AG09319 (cell line): ENCODE data around the gene NTF3.

Experiments used
- DNase-seq: peaks from one replicate; pipeline ENCODE4 v3.0.0-alpha.2; 2010; ENCODE audit warnings: low read depth; ENCODE audit errors: extremely low read depth
- TF ChIP-seq, protein P1 (sequence below): IDR thresholded peaks from 2 replicates; pipeline ENCODE4 v1.5.1; 2011; ENCODE audit warnings: low read depth, mild to moderate bottlenecking, inconsistent platforms, low read length, moderate library complexity

The NTF3 gene

DNA sequence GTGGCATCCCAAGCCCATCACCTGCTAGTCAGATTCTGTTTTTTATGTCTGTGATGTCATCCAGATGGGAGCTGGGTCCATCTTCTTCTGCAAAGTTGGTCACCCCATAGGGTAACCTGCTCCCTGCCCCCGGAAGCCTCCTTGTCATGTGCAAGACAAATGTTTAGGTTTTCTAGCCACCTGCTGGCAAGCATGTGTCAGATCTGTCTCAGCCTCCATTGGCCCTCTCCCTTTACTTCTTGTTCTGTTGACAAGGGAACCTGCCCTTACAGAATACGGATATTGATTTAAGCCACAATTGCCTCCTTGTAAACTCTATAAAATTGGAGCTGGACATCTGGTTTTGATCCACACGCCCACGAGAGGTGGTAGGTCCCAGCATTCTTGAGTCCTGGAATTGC is 7.5 kb downstream of the NTF3 start:
- TF ChIP-seq, protein P1, sequence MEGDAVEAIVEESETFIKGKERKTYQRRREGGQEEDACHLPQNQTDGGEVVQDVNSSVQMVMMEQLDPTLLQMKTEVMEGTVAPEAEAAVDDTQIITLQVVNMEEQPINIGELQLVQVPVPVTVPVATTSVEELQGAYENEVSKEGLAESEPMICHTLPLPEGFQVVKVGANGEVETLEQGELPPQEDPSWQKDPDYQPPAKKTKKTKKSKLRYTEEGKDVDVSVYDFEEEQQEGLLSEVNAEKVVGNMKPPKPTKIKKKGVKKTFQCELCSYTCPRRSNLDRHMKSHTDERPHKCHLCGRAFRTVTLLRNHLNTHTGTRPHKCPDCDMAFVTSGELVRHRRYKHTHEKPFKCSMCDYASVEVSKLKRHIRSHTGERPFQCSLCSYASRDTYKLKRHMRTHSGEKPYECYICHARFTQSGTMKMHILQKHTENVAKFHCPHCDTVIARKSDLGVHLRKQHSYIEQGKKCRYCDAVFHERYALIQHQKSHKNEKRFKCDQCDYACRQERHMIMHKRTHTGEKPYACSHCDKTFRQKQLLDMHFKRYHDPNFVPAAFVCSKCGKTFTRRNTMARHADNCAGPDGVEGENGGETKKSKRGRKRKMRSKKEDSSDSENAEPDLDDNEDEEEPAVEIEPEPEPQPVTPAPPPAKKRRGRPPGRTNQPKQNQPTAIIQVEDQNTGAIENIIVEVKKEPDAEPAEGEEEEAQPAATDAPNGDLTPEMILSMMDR = no peak

DNA sequence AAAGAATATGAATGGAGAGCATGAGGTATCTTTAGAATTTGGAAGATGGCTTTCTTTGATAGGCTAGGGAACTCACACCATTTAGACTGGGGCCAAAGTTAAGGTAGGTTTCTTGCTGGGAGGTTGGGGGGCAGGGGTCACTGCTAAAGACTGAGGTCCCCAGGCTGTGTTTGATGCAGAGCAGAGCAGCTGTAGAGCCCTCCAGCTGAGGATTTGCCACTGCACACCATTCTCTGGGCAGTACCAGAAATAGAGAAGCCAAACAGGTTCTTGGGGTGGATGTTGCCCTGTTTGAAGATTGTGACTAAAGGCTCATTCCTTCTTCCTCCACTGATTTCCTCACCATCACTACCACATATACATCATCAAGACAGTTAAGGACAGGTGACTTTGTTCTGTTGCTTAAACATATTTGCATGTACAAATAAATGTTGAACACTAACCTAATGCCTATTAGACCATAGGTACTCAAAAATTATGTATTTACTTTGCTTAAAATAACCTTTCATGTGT is 7.9 kb downstream of the NTF3 start:
- DNase-seq = no peak
- TF ChIP-seq, protein P1 = no peak

More for the DNA sequence above, 7.5 kb downstream of the NTF3 start:
- DNase-seq = no peak

DNA sequence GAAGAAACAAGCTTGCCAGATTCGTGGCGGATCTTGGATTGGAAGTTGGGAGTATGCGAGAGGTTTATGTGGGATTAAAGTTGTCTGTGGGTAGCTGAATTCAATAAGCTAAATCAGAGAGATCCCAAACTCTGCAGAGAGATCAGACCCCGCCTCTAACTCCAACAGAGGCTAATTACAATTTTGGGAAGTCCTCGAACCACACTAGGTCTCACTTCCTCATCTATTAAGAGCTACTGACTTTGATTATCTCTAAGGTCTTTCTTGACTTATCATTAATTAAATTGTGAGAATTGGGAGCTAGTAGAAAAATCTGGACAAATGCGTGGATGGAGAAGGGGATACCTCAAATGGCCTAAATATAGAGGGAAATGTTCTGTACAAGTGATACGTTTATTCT is 9.1 kb downstream of the NTF3 start:
- DNase-seq = no peak
- TF ChIP-seq, protein P1 = no peak

DNA sequence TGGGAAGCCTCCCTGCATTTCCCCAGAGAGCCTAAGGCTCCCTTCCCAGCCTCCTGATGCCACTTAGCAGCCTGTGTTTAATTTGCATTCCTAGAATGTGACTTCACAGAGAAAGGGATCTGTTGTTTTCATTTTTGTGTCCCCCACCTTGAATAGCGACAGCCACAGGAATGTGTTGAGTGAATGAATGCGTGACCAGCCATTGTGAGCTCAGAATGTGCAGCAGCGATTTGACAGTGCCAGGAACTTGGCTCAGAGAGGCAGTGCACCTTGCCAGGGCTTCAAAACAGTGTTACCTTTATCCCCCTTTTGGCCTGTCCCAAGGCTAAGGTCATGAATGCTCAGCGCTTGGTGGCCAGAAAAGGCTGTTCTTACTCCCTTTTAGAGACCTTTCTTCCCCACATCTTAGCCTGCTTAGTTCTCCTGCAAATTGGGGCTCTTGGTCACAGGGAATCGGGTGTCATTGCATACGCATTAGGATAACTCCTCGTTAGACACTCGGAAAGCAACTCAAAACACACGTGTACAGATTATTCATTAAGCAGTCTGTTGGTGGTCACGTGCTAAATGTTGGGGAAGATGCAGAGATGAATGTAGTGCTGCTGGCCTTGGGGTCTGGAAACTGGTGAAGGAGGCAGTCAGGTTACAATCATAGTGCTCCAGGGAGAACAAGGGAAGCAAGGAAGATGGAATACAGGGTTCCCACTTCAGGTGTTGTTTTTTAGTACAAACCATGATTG is 9.8 kb downstream of the NTF3 start:
- TF ChIP-seq, protein P1 = no peak
- no peak for DNase-seq

DNA sequence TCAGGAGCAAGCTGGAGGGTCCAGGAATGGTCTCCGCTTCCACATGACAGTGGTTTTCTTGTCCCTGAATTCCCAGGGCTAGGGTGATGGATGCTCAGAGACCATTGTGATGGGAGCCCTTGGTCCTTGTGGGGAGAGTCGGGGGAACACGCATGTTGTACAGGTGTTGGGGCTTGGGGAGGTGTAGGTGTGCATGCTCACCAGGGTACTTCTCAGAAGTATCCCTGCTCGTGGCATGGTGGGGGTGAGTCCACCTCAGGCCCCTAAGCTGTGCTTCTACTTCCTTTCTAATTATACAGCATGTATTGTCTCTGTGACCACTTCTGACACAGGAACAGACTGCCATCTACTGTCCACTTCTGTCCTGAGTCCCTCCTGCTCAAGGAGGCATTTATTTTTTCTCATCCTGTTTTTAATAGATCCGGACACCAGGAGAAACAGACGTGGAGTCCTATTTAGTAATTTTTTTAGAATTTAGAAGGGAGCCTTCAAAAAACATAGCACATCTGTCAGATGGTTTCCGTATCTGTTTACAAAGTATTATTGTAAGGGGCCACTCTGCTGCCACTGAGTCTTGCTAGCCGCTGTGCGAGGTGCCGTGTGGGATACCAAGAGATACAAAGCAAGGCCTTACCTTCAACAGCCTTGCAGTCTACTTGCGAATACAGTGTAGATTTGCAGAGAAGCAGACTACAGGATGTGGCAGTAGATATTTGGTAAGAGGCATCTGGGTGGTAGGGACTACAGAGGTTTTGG is 10.5 kb downstream of the NTF3 start:
- TF ChIP-seq, protein P1 = peak; percentile 61
- DNase-seq = no peak

DNA sequence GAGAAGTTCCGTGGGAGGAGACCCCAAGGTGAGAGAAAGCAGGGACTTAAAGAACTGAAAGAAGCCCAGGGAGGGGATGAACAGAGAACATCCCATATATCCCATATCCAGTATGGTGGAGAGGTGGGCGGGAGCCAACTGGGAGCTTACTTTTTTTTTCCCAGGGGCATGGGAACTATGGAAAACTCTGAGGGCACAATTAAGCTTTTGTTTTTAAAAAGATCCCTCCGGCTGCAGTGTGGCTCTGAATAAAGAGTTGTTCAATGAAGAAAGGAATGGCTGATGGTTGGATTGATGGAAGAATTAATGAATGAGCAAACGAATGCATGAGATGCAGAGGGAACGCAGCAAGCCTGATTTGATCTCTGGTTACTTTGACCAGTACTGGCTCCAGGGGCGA is 12.6 kb downstream of the NTF3 start:
- TF ChIP-seq, protein P1 = no peak
- no peak for DNase-seq

DNA sequence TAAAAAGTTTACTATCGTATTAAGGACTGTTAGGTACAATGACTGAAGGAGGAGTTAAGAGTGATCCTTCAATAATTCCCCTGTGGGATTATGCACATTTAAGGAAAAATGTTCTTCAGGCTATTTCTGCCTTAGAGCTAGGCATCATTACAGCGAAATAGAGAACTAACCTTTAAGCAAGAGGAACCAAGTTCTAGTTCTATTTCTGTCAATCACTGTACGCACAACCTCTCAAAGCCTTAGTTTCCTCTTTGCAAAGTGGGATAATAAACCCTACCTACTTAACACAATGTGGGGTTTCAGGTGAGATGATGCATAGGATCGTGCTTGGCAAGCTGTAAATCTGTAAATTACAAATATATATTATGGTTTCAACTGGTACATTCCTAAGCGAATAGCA is 15.4 kb downstream of the NTF3 start:
- DNase-seq = no peak
- TF ChIP-seq, protein P1 = no peak
